AG09319 (cell line): ENCODE measurements around the gene TRIM50.
"Not testable (repeated sequence)": the region's sequence is repeated elsewhere in the genome, so short reads cannot be mapped to it uniquely, and the experiment has no call there.

Source experiments
- DNase-seq: peaks from one replicate; pipeline ENCODE4 v3.0.0-alpha.2; 2010; ENCODE audit warnings: low read depth; ENCODE audit errors: extremely low read depth
- TF ChIP-seq, protein P1 (sequence below): IDR thresholded peaks from 2 replicates; pipeline ENCODE4 v1.5.1; 2011; ENCODE audit warnings: low read depth, mild to moderate bottlenecking, inconsistent platforms, low read length, moderate library complexity

Gene TRIM50

DNA sequence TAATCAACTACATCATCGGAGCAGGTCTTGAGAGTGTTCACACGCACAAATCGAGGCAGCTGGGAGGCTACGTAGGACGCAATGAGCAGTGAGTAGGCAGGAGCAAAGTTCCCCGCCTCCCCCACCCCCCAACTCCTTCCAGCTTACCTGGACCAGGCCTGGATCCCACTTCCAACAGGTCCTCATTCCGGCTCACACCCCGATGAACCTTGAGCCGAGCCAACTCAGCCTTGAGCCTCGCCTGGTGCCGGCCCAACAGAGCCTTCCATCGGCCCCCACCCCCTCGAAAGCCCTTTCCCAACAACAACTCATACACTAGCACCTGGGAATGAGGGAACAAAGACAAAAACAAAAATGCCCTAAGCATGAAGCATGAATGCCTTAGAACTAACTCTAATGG, 20.4 kb downstream of the TRIM50 start:
- TF ChIP-seq, protein P1, sequence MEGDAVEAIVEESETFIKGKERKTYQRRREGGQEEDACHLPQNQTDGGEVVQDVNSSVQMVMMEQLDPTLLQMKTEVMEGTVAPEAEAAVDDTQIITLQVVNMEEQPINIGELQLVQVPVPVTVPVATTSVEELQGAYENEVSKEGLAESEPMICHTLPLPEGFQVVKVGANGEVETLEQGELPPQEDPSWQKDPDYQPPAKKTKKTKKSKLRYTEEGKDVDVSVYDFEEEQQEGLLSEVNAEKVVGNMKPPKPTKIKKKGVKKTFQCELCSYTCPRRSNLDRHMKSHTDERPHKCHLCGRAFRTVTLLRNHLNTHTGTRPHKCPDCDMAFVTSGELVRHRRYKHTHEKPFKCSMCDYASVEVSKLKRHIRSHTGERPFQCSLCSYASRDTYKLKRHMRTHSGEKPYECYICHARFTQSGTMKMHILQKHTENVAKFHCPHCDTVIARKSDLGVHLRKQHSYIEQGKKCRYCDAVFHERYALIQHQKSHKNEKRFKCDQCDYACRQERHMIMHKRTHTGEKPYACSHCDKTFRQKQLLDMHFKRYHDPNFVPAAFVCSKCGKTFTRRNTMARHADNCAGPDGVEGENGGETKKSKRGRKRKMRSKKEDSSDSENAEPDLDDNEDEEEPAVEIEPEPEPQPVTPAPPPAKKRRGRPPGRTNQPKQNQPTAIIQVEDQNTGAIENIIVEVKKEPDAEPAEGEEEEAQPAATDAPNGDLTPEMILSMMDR = no peak
- no peak for DNase-seq

DNA sequence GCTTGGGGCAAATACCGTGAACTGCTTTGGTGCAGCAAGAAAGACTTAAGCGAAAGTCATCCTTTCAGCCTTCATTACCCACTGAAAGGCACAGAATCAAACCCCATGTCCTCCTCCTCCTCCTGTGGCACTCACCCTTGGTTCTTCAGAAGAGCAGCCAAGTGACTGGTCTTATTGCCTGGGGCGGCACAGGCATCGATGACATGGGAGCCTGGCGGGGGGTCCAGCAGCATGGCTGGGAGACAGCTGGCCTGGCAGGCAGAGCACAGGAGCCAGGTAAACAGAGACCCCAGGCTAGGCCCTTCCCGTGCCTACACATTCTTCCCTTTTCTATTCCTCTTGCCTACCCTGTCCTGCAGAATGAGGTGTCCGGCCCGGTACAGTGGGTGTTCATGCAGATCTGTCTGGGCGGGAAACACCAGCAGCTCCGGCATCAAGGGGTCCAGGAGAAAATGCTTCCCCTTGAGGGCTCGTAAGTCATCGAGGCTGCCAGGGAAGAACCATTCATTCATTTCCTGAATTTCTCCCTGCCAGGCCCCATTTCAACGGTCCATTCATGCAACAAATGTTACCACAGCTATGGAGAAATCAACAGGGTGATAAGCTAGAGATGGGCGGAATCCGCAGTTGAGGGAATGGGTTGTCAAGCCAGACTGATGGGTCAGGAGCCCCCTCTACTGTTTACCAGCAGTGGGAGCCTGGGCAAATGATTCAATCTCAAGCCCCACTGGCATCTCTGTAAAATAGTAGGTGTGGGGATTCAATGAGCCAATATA, 23.1 kb downstream of the TRIM50 start:
- not testable (repeated sequence) for DNase-seq

DNA sequence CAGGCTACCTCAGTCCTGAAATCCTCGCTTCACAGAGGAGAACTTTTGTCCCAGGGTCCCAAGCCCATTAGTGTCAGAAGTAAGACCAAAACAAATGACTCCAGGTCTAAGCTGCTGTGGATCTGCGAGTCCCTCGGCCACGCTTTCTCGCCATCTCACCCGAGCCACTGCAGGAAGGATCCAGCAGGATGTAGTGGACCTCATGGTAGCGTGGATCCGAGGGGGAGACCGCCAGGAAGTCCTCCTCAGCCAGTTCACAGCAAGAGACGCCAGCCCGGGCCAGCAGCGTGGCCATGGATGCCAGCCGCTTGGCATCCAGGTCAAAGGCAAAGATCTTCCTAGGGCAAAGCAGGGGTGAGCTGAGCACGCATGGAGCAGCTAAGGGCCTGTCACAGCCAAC, 23.8 kb downstream of the TRIM50 start:
- TF ChIP-seq, protein P1 = no peak
- no peak for DNase-seq

GRCh38 chr7:73303546-73303945, 24.3 kb downstream of the TRIM50 start:
- TF ChIP-seq, protein P1 = no peak
- DNase-seq = no peak

GRCh38 chr7:73302846-73303245, 25.0 kb downstream of the TRIM50 start:
- DNase-seq = not testable (repeated sequence)

GRCh38 chr7:73301108-73301507, 26.8 kb downstream of the TRIM50 start:
- not testable (repeated sequence) for DNase-seq

GRCh38 chr7:73299812-73300211, 28.1 kb downstream of the TRIM50 start:
- DNase-seq = not testable (repeated sequence)

DNA sequence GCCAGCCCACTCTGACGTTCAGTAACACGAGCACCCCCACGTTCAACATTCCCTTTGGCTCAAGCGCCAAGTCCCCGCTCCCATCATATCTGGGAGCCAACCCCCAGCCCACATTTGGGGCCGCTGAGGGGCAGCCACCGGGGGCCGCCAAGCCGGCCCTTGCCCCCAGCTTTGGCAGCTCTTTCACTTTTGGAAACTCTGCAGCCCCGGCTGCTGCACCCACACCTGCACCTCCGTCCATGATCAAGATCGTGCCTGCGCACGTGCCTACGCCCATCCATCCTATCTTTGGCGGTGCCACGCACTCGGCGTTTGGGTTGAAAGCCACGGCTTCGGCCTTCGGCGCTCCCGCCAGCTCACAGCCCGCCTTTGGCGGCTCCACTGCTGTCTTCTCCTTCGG, 30.2 kb downstream of the TRIM50 start:
- not testable (repeated sequence) for DNase-seq

DNA sequence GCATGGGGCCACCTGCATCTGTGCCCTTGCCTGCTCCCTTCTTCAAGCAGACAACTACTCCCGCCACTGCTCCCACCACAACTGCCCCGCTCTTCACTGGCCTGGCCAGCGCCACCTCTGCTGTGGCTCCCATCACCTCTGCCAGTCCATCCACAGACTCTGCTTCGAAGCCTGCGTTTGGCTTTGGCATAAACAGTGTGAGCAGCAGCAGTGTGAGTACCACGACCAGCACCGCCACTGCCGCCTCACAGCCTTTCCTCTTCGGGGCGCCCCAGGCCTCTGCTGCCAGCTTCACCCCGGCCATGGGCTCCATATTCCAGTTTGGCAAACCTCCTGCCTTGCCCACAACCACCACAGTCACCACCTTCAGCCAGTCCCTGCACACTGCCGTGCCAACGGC, 30.6 kb downstream of the TRIM50 start:
- DNase-seq = not testable (repeated sequence)

- DNase-seq = not testable (repeated sequence)
These were observed 50.7 kb downstream of the TRIM50 start for GRCh38 chr7:73277210-73277609.

GRCh38 chr7:73267813-73268212, 60.1 kb downstream of the TRIM50 start:
- not testable (repeated sequence) for DNase-seq

DNA sequence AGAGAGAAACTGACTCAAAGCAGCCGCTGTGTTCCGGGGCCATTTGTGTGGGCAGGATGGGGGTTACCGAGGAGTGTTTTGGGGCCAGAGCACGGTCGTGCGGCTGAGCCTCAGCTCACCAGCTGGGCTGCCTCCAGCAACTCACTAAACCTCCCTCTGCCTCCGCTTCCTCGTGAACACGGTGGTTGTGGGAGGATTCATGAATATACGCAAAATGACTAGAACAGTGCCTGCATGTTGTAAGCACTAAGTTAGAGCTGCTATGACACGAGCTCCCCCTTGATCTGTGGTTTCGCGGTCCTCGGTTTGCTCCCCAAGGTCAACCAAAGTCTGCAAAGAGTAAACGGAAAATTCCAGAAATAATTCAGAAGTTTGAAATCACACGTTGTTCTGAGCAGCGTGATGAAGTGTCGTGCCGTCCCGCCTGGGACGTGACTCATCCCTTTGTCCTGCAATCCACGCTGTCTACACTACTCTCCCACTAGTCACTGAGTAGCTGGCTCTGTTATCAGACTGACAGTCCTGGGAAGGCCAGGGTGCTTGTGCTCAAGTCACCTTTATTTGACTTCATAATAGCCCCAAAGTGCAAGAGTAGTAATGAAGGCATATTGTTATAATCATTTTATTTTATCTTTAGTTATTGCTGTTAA, 61.0 kb downstream of the TRIM50 start:
- not testable (repeated sequence) for DNase-seq
